Nephron (organoid): ENCODE data around the gene SIGLEC7.

ENCODE experiments used
- H3K27ac Mint-ChIP-seq, 3 experiments: 2 replicates each; pipeline ENCODE4 v1.8.0; 2020; ENCODE audit warnings: mixed read lengths in 3 of 3, mild to moderate bottlenecking in 2 of 3, moderate library complexity in 1 of 3
- H3K27me3 Mint-ChIP-seq: 2 replicates; pipeline ENCODE4 v1.8.0; 2021; ENCODE audit warnings: low read depth, mild to moderate bottlenecking, moderate library complexity, mixed read lengths
- H3K36me3 Mint-ChIP-seq: 2 replicates; pipeline ENCODE4 v1.8.0; 2020; ENCODE audit warnings: low read depth, mixed read lengths
- H3K4me1 Mint-ChIP-seq: 2 replicates; pipeline ENCODE4 v1.8.0; 2020; ENCODE audit warnings: mixed read lengths
- H3K4me3 Mint-ChIP-seq, 3 experiments: 2 replicates each; pipeline ENCODE4 v1.8.0; 2020; ENCODE audit warnings: mild to moderate bottlenecking in 3 of 3, mixed read lengths in 3 of 3, moderate library complexity in 2 of 3
- H3K9me3 Mint-ChIP-seq: 2 replicates; pipeline ENCODE4 v1.8.0; 2020; ENCODE audit warnings: mixed read lengths
- TF ChIP-seq, protein P1 (sequence below), 3 experiments: fragments of 200-600 bp; sonication (generic); IDR thresholded peaks; one replicate each; pipeline ENCODE4 v1.5.0; 2021; ENCODE audit warnings: antibody characterized with exemption in 3 of 3; ENCODE audit not compliant: unreplicated experiment in 3 of 3

Gene SIGLEC7

DNA sequence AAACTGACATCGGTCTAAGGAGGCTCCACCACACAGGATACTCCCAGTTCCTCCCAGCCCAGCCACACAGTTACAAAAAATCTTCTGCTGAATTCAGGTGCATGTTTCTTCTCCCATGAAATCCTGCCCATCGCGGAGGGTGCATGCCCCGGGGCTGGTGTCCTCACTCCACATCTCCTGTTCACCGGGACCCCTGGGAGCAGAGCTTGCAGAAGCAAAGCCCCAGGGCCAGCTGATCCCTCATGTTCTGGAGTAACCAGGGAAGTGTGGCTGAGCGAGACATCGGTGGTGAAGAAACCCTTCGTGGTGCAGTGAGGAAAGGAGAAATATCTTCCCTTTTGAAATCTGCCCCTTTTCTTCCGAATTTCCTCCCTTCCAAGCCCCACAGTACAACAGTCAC lies 18.3 kb upstream of the SIGLEC7 start:
- no peaks in the 10 kb centered on the region for H3K9me3 Mint-ChIP-seq
- peaks cover 17% of the 10 kb centered on the region for H3K27me3 Mint-ChIP-seq
- H3K4me1 Mint-ChIP-seq = peaks cover 16% of the 10 kb centered on the region
- TF ChIP-seq, protein P1, sequence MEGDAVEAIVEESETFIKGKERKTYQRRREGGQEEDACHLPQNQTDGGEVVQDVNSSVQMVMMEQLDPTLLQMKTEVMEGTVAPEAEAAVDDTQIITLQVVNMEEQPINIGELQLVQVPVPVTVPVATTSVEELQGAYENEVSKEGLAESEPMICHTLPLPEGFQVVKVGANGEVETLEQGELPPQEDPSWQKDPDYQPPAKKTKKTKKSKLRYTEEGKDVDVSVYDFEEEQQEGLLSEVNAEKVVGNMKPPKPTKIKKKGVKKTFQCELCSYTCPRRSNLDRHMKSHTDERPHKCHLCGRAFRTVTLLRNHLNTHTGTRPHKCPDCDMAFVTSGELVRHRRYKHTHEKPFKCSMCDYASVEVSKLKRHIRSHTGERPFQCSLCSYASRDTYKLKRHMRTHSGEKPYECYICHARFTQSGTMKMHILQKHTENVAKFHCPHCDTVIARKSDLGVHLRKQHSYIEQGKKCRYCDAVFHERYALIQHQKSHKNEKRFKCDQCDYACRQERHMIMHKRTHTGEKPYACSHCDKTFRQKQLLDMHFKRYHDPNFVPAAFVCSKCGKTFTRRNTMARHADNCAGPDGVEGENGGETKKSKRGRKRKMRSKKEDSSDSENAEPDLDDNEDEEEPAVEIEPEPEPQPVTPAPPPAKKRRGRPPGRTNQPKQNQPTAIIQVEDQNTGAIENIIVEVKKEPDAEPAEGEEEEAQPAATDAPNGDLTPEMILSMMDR (IDR thresholded peaks at IDR 0.05; ENCODE audit: unreplicated experiment in 3 of 3) = no peak
- peak overlapping the region in 1 of 3 experiments; percentile 46 for H3K27ac Mint-ChIP-seq
- H3K36me3 Mint-ChIP-seq = no peaks in the 10 kb centered on the region
- no peak overlapping the region for H3K4me3 Mint-ChIP-seq

DNA sequence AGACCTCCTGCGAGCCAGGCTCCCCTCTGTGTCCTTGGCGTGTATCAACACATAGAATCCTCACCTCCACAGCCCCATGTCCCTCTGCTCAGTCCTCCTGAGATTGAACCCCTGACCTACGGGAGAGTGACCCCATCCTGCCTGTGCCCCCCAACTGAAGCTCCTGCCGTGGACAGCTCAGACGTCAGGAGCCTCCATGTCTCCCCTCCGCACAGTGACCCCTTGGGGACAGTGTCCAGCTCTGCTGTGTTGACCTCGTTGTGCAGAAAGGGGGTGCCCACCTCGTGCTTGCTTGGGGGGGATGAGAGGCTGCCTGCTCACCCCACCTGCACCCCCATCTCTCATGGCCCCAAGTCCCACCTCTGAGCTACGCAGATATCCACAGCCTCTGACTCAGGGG lies 17.9 kb upstream of the SIGLEC7 start:
- TF ChIP-seq, protein P1 (IDR thresholded peaks at IDR 0.05; ENCODE audit: unreplicated experiment in 3 of 3) = no peak
- H3K27me3 Mint-ChIP-seq = peaks cover 13% of the 10 kb centered on the region
- no peaks in the 10 kb centered on the region for H3K9me3 Mint-ChIP-seq
- no peak overlapping the region for H3K27ac Mint-ChIP-seq
- no peak overlapping the region for H3K4me3 Mint-ChIP-seq
- no peaks in the 10 kb centered on the region for H3K36me3 Mint-ChIP-seq
- peaks cover 17% of the 10 kb centered on the region for H3K4me1 Mint-ChIP-seq

DNA sequence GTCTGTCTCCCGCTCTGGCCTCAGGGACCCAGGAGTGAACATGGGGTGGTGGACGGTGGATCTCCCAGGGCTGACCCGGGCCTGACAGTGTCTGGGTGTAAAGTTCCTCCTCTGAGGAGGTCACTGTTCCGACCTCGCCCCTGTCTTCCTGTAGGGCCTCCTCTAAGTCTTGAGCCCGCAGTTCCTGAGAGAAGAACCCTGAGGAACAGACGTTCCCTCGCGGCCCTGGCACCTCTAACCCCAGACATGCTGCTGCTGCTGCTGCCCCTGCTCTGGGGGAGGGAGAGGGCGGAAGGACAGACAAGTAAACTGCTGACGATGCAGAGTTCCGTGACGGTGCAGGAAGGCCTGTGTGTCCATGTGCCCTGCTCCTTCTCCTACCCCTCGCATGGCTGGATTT lies 17.4 kb upstream of the SIGLEC7 start, which contains the start of gene SIGLEC9:
TSS of gene SIGLEC9 (plus strand) at position 178 of the 400 bp plus-strand sequence. CDS start at position 247, 69 bp downstream.
- Mint-ChIP-seq H3K36me3 (no peaks in the 10 kb centered on the region), H3K27me3 (peaks cover 12% of the 10 kb centered on the region)

DNA sequence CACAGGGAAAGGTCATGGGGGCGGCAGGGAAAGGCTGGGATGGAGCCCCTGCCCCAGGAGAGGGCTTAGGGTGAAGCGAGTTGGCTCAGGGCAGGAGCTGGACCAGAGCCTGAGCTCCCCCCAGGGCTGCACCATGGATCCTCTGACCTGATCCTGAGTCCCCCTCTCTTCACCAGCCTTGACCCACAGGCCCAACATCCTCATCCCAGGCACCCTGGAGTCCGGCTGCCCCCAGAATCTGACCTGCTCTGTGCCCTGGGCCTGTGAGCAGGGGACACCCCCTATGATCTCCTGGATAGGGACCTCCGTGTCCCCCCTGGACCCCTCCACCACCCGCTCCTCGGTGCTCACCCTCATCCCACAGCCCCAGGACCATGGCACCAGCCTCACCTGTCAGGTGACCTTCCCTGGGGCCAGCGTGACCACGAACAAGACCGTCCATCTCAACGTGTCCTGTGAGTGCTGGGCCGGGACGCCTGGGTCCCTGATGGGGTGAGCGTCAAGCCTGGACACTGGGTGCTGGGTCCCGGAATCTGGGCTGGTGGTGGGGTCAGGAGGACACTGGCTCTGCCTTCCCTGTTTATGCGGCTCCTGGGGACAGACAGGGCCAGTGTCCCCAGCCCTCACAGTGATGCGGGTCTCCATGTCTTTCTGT lies 16.6 kb upstream of the SIGLEC7 start:
- H3K9me3 Mint-ChIP-seq = no peaks in the 10 kb centered on the region
- H3K36me3 Mint-ChIP-seq = no peaks in the 10 kb centered on the region
- H3K4me3 Mint-ChIP-seq = no peak overlapping the region
- peaks cover 17% of the 10 kb centered on the region for H3K4me1 Mint-ChIP-seq
- H3K27ac Mint-ChIP-seq = peak overlapping the region in 1 of 3 experiments; percentile 60
- peaks cover 12% of the 10 kb centered on the region for H3K27me3 Mint-ChIP-seq
- TF ChIP-seq, protein P1 (IDR thresholded peaks at IDR 0.05; ENCODE audit: unreplicated experiment in 3 of 3) = no peak

More for the DNA sequence above, 17.4 kb upstream of the SIGLEC7 start, which contains the start of gene SIGLEC9:
- peaks cover 17% of the 10 kb centered on the region for H3K4me1 Mint-ChIP-seq
- TF ChIP-seq, protein P1 (IDR thresholded peaks at IDR 0.05; ENCODE audit: unreplicated experiment in 3 of 3) = no peak
- H3K27ac Mint-ChIP-seq = peak within 1 kb of the TSS; percentile 44 to 77 (median 60)
- H3K9me3 Mint-ChIP-seq = no peaks in the 10 kb centered on the region
- no peak within 1 kb of the TSS for H3K4me3 Mint-ChIP-seq

DNA sequence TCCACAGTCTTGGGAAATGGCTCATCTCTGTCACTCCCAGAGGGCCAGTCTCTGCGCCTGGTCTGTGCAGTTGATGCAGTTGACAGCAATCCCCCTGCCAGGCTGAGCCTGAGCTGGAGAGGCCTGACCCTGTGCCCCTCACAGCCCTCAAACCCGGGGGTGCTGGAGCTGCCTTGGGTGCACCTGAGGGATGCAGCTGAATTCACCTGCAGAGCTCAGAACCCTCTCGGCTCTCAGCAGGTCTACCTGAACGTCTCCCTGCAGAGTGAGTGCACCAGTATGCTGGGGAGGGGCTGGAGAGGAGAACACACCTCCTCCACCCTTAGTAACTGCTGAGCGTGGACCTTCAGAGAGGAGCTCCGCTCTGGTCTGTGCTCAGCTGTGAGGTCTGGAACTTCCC lies 15.1 kb upstream of the SIGLEC7 start:
- Mint-ChIP-seq H3K4me3 (no peak overlapping the region), H3K36me3 (no peaks in the 10 kb centered on the region), H3K27me3 (peaks cover 4% of the 10 kb centered on the region), H3K4me1 (peaks cover 20% of the 10 kb centered on the region), H3K27ac (peak overlapping the region; percentile 94 to 99 (median 97)), H3K9me3 (no peaks in the 10 kb centered on the region)
- TF ChIP-seq, protein P1 (IDR thresholded peaks at IDR 0.05; ENCODE audit: unreplicated experiment in 3 of 3) = no peak

DNA sequence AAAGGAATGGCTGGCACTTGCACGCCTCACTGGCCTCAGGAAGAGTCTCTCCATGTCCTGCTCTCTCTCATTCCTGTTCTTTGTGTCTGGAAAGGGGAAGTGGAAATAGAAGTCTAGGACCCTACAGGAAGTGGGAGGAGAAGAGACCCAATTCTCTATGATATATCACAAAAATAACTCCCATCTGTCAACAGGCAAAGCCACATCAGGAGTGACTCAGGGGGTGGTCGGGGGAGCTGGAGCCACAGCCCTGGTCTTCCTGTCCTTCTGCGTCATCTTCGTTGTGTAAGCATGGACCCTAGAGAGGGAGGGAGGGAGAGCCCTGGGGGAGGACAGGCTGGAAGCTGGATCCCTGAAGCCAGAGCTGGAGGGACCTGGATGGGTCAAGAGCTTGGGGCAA lies 14.3 kb upstream of the SIGLEC7 start:
- peak overlapping the region; percentile 4 to 51 (median 32) for H3K4me3 Mint-ChIP-seq
- H3K27me3 Mint-ChIP-seq = peaks cover 3% of the 10 kb centered on the region

More for the DNA sequence above, 14.3 kb upstream of the SIGLEC7 start:
- Mint-ChIP-seq H3K4me1 (peaks cover 27% of the 10 kb centered on the region), H3K27ac (peak overlapping the region; percentile 94 to 99 (median 97)), H3K9me3 (peaks cover 2% of the 10 kb centered on the region), H3K36me3 (no peaks in the 10 kb centered on the region)
- TF ChIP-seq, protein P1 (IDR thresholded peaks at IDR 0.05; ENCODE audit: unreplicated experiment in 3 of 3) = no peak
